Prostate gland (tissue), 2 donors: ENCODE results near the gene CD300A.
"Not testable (repeated sequence)": the region's sequence is repeated elsewhere in the genome, so short reads cannot be mapped to it uniquely, and the experiment has no call there.

Experiments
- POLR2AphosphoS5 ChIP-seq: sonication (generic); formaldehyde crosslinking; IDR thresholded peaks from one replicate; pipeline ENCODE4 v1.6.1; 2017; ENCODE audit warnings: antibody characterized with exemption
- TF ChIP-seq, protein P1 (sequence below), 4 experiments: fragments of 200-600 bp in 2 of 4; fragments of 450-650 bp in 2 of 4; sonication (generic) in 2 of 4; IDR thresholded peaks; 1 replicate in 3 of 4; 2 replicates in 1 of 4; pipeline ENCODE4 v1.5.1; 2016 to 2019; ENCODE audit warnings: antibody characterized with exemption in 4 of 4, mild to moderate bottlenecking in 2 of 4, moderate library complexity in 2 of 4

DNA sequence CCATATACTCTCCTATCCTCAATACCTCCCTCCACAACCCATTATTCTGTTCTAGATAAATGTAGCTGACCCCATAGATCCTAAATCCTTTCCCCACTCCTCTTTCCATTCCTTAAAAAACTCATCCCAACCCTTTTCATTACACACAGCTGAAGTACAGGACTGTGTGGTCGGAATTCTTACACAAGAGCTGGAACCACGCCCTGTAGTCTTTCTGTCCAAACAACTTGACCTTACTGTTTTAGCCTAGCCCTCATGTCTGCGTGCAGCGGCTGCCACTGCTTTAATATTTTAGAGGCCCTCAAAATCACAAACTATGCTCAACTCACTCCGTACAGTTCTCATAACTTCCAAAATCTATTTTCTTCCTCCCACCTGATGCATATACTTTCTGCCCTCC is 37.5 kb downstream of the CD300A start:
- TF ChIP-seq, protein P1, sequence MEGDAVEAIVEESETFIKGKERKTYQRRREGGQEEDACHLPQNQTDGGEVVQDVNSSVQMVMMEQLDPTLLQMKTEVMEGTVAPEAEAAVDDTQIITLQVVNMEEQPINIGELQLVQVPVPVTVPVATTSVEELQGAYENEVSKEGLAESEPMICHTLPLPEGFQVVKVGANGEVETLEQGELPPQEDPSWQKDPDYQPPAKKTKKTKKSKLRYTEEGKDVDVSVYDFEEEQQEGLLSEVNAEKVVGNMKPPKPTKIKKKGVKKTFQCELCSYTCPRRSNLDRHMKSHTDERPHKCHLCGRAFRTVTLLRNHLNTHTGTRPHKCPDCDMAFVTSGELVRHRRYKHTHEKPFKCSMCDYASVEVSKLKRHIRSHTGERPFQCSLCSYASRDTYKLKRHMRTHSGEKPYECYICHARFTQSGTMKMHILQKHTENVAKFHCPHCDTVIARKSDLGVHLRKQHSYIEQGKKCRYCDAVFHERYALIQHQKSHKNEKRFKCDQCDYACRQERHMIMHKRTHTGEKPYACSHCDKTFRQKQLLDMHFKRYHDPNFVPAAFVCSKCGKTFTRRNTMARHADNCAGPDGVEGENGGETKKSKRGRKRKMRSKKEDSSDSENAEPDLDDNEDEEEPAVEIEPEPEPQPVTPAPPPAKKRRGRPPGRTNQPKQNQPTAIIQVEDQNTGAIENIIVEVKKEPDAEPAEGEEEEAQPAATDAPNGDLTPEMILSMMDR (IDR thresholded peaks at IDR 0.05) = not testable (repeated sequence)
- TF ChIP-seq POLR2AphosphoS5 = not testable (repeated sequence)
